Stimulated activated CD4-positive, alpha-beta T cell treated with anti-CD3 and anti-CD28 coated beads, TNF-alpha, amount 100 ng/mL, for 48 hours (primary cell): Measurements from ENCODE around the gene CPNE5.

Source experiments
- DNase-seq, 3 donors: peaks; one replicate each; pipeline ENCODE4 v3.0.0-alpha.2; 2020; ENCODE audit warnings: low read depth in 3 of 3

CPNE5 gene

GRCh38 chr6:36838896-36839748, at the start of gene CPNE5:
Gene CPNE5 (minus strand): TSS chr6:36839444. CDS start chr6:36839377, 67 bp downstream.
- DNase-seq, result no peak

GRCh38 chr6:36888115-36888643, 48.9 kb upstream of the CPNE5 start:
- no peak for DNase-seq

- no peak for DNase-seq
These were observed 47.8 kb upstream of the CPNE5 start for GRCh38 chr6:36886950-36887618.

GRCh38 chr6:36885461-36886401, 46.5 kb upstream of the CPNE5 start, which contains the start of gene C6orf89:
Gene C6orf89 (plus strand): TSS chr6:36885952. CDS start chr6:36899445, 13,493 bp downstream.
- DNase-seq, result peak; percentile 93 to 96 (median 96)

- no peak for DNase-seq
These were observed 45.4 kb upstream of the CPNE5 start for GRCh38 chr6:36884610-36885009.

- no peak for DNase-seq
These were observed 36.0 kb upstream of the CPNE5 start for GRCh38 chr6:36875250-36875633.

- DNase-seq, result peak; percentile 72 to 80 (median 73)
These were observed 35.4 kb upstream of the CPNE5 start, which contains the start of gene PPIL1 for GRCh38 chr6:36874443-36875249. Gene PPIL1 (minus strand): TSS chr6:36874803. CDS start chr6:36874772, 31 bp downstream.

GRCh38 chr6:36873612-36874442, 34.6 kb upstream of the CPNE5 start:
- no peak for DNase-seq

GRCh38 chr6:36873115-36873514, 33.9 kb upstream of the CPNE5 start:
- no peak for DNase-seq

GRCh38 chr6:36871686-36872085, 32.4 kb upstream of the CPNE5 start:
- DNase-seq, result no peak

GRCh38 chr6:36867471-36868224, 28.4 kb upstream of the CPNE5 start:
- DNase-seq, result no peak

GRCh38 chr6:36865835-36866234, 26.6 kb upstream of the CPNE5 start:
- no peak for DNase-seq

GRCh38 chr6:36863670-36864540, 24.7 kb upstream of the CPNE5 start:
- no peak for DNase-seq

GRCh38 chr6:36862848-36863382, 23.7 kb upstream of the CPNE5 start:
- no peak for DNase-seq

GRCh38 chr6:36862164-36862847, 23.1 kb upstream of the CPNE5 start:
- no peak for DNase-seq

- DNase-seq, result no peak
These were observed 20.9 kb upstream of the CPNE5 start for GRCh38 chr6:36860126-36860525.

GRCh38 chr6:36858407-36858981, 19.2 kb upstream of the CPNE5 start:
- no peak for DNase-seq
